Retinal pigment epithelial cell (primary cell): ENCODE measurements around the gene DCAF17.

Experiments used
- DNase-seq: peaks from one replicate; pipeline ENCODE4 v3.0.0-alpha.2; 2010; ENCODE audit warnings: low read depth
- H3K4me3 ChIP-seq: 2 replicates; pipeline ENCODE4 v1.5.1; 2011; ENCODE audit warnings: mild to moderate bottlenecking, low read length, control low read depth, moderate library complexity
- TF ChIP-seq, protein P1 (sequence below): conservative IDR thresholded peaks from 2 replicates; pipeline ENCODE4 v1.5.1; 2011; ENCODE audit warnings: low read depth, low read length, control low read depth, inconsistent platforms

Gene DCAF17

DNA sequence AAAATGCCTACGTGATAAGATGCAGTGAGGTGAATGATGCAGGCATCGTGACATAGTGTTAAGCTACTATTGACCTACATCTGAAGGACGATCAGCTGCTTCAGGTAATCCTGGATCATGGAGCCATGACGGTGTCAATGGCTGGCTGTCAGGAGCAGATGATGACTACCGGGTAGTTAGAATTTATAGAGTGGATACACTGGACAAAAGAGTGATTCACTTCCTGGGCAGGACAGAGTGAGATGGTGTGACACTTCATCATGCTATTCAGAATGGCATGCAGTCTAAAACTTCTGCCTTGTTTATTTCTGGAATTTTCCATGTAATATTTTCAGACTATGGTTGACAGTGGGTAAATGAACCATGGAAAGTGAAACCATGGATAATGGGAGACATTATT lies 29.8 kb upstream of the DCAF17 start:
- DNase-seq: no peak
- TF ChIP-seq, protein P1, sequence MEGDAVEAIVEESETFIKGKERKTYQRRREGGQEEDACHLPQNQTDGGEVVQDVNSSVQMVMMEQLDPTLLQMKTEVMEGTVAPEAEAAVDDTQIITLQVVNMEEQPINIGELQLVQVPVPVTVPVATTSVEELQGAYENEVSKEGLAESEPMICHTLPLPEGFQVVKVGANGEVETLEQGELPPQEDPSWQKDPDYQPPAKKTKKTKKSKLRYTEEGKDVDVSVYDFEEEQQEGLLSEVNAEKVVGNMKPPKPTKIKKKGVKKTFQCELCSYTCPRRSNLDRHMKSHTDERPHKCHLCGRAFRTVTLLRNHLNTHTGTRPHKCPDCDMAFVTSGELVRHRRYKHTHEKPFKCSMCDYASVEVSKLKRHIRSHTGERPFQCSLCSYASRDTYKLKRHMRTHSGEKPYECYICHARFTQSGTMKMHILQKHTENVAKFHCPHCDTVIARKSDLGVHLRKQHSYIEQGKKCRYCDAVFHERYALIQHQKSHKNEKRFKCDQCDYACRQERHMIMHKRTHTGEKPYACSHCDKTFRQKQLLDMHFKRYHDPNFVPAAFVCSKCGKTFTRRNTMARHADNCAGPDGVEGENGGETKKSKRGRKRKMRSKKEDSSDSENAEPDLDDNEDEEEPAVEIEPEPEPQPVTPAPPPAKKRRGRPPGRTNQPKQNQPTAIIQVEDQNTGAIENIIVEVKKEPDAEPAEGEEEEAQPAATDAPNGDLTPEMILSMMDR: no peak
- no peak overlapping the region for H3K4me3 ChIP-seq

DNA sequence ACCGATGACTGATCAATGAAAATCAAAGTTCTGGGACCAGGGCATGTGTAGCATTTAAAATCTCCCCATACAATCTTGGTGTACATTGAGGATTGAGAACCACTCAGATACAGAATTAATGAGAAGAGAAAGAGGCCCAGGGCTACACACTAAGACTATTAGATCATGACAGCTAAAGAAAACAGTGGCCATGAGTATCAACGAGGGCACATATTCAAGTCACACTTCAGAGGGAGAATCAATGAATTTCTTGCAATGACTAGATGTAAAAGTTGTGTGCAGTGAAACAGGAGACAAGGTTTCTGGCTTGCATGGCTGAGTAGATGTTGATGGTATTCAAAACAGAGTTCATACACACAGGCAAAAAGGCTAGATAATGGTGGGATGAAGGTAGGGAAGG lies 29.3 kb upstream of the DCAF17 start:
- H3K4me3 ChIP-seq: no peak overlapping the region
- TF ChIP-seq, protein P1: no peak
- no peak for DNase-seq

DNA sequence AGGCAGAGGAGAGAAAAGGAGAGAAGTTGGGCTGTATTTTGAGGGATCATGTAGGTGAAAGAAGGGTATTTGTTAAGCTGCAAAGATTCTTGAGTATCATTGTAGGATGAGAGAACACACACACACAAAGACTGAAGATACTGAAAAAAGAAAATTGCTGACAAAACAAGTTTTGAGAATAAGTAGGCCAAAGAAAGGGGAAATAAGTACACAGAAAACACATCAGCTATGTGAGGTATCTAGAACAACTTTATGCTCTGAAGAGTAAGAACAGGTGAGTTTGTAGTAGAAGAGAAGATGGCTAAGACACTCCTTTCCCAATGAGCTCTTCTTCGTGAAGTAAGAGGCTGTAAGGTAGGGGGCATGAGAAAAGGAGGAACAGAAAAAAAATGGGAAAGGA lies 28.5 kb upstream of the DCAF17 start:
- TF ChIP-seq, protein P1: no peak
- no peak overlapping the region for H3K4me3 ChIP-seq
- no peak for DNase-seq

DNA sequence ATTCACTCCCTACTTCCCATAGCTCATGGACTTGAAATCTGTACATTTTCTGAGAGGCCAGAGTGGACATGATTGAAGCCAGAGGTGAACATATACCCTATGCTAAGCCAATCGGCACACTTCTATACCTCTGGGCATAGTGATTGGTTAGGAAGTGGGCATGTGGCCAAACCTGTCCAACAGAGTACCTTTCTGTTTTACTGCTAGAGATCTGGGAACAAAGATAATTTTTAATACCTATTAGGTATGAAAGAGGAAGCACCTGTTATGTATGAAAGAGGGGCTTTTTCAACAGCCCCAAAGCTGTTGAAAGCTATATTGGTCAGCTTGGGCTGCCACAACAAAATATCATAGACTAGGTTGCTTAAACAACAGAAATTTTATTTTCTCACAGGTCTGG lies 28.0 kb upstream of the DCAF17 start:
- TF ChIP-seq, protein P1: no peak
- DNase-seq: no peak
- no peak overlapping the region for H3K4me3 ChIP-seq

DNA sequence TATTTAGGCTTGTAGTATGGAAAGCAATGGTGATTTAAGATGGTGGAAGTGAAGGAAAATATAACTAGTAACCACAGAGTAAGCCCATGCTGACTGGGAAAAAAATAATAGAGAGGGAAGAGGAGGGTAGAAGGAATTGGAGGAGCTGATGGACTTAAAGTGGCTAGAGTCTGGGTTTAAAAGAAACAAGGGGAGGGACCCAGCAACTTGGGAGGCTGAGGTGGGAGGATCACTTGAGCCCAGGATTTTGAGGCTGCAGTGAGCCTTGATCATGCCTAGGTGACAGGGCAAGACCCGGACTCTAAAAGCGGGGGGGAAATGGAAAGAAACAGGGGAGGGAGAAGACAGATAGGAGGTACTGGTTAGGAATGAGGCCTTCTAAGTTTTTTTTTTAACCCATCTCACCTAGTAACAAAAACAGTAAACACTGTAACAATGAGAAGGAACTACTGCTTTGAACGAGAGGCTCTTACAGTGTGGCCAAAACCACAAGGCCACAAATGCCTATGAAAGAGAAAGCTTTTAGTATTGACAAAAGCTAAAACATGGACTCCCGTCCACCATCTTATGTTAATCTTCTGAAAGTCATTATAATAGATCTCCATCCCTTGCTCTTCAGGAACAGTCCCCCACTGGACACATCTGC lies 26.9 kb upstream of the DCAF17 start:
- DNase-seq: no peak

DNA sequence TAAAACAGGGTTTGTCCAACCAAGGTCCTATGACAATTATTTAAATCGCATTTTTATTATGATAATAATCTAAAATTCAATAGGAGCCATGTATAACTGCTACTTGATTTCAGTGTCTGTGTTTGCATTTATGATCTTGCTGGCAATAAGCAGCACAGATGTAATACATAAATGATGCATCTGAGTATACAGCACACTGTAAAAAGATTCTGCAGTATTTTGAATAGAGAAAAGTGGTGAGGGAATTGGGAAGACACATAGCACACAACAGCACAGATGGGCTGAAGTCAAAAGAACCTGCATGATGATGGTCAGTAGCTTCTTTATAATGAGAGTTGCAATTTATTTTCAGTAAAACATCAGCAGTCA lies 26.4 kb upstream of the DCAF17 start:
- no peak for DNase-seq
- no peak overlapping the region for H3K4me3 ChIP-seq
- TF ChIP-seq, protein P1: no peak

More for the DNA sequence above, 26.9 kb upstream of the DCAF17 start:
- TF ChIP-seq, protein P1: no peak
- H3K4me3 ChIP-seq: no peak overlapping the region

DNA sequence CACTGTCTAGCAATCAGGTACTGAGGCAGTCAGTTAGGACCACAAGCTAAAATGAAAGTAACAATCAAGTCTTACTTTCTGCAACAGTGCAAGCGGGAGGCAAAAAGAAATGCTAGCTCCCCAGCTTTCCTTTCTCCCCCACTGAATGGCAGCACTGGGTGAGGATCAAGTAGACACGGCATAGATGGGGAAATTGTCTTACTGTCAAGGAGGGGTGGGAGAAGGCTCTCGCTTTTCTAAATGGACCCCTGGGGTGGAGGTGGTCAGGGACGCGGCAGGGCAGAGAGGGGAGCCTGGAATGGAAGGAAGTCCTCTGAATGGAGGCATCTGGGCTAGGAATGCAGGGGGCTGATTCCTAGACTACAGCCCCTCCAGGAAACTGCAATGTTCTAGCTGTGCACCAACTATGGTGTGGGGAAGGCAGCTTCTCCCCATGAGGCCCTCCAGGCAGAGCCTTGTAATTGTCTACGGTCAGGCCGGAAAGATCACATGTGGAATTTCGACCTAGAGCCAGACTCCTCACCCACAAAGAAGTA lies 24.5 kb upstream of the DCAF17 start:
- H3K4me3 ChIP-seq: no peak overlapping the region
- DNase-seq: no peak
- TF ChIP-seq, protein P1: no peak
